OCI-LY1 (cell line): Measurements from ENCODE around the gene OXER1.
"Not testable (repeated sequence)": the region's sequence is repeated elsewhere in the genome, so short reads cannot be mapped to it uniquely, and the experiment has no call there.

Experiments used
- H2AFZ ChIP-seq: fragments of 200-600 bp; sonication (generic), shearing (Covaris generic); 2 replicates; pipeline ENCODE4 v1.6.0; 2014; ENCODE audit warnings: antibody characterized with exemption, mild to moderate bottlenecking, low read length
- H3F3A ChIP-seq: fragments of 200-600 bp; sonication (generic), shearing (Covaris generic); 2 replicates; pipeline ENCODE4 v1.6.0; 2014; ENCODE audit warnings: mild to moderate bottlenecking, antibody characterized with exemption, low read length, moderate library complexity; ENCODE audit not compliant: insufficient read depth
- H3K27ac ChIP-seq: fragments of 200-600 bp; sonication (generic); 2 replicates; pipeline ENCODE4 v1.5.1; 2014; ENCODE audit warnings: low read length, mixed run types, mild to moderate bottlenecking, low read depth; ENCODE audit not compliant: poor library complexity, severe bottlenecking
- H3K27me3 ChIP-seq: fragments of 200-600 bp; sonication (generic); 2 replicates; pipeline ENCODE4 v1.6.0; 2014; ENCODE audit warnings: antibody characterized with exemption, mild to moderate bottlenecking, low read length, moderate library complexity; ENCODE audit not compliant: insufficient read depth
- H3K36me3 ChIP-seq: fragments of 200-600 bp; sonication (generic); 2 replicates; pipeline ENCODE4 v1.6.1; 2014; ENCODE audit warnings: mild to moderate bottlenecking, antibody characterized with exemption, low read length, moderate library complexity, mixed read lengths; ENCODE audit not compliant: insufficient read depth
- H3K4me1 ChIP-seq: fragments of 200-600 bp; sonication (generic); 2 replicates; pipeline ENCODE4 v1.5.1; 2014; ENCODE audit warnings: mild to moderate bottlenecking, low read length, moderate library complexity; ENCODE audit not compliant: insufficient read depth, severe bottlenecking
- H3K4me2 ChIP-seq: fragments of 200-600 bp; sonication (generic), shearing (Covaris generic); 2 replicates; pipeline ENCODE4 v1.6.1; 2014; ENCODE audit warnings: low read length
- H3K4me3 ChIP-seq: fragments of 200-600 bp; sonication (generic); 2 replicates; pipeline ENCODE4 v1.5.1; 2014; ENCODE audit warnings: low read length, low read depth, mild to moderate bottlenecking, mixed read lengths; ENCODE audit not compliant: poor library complexity, severe bottlenecking
- H3K79me2 ChIP-seq: fragments of 200-600 bp; shearing (Covaris generic); 2 replicates; pipeline ENCODE4 v1.6.1; 2016; ENCODE audit warnings: mixed run types, low read length, mixed read lengths; ENCODE audit not compliant: insufficient read depth
- H3K9ac ChIP-seq: fragments of 200-600 bp; sonication (generic), shearing (Covaris generic); 2 replicates; pipeline ENCODE4 v1.6.1; 2014; ENCODE audit warnings: mild to moderate bottlenecking, low read length, mixed read lengths
- H3K9me2 ChIP-seq: fragments of 200-600 bp; sonication (generic), shearing (Covaris generic); 2 replicates; pipeline ENCODE4 v1.6.1; 2014; ENCODE audit warnings: low read depth, mild to moderate bottlenecking, low read length, mixed read lengths
- H3K9me3 ChIP-seq: fragments of 200-600 bp; shearing (Covaris generic); 2 replicates; pipeline ENCODE4 v1.6.1; 2014; ENCODE audit warnings: low read length, mixed read lengths
- H4K20me1 ChIP-seq: fragments of 200-600 bp; sonication (generic), shearing (Covaris generic); 2 replicates; pipeline ENCODE4 v1.6.0; 2016; ENCODE audit warnings: mild to moderate bottlenecking, low read length; ENCODE audit not compliant: insufficient read depth
- EZH2 ChIP-seq: fragments of 200-600 bp; sonication (generic), shearing (Covaris generic); IDR thresholded peaks from 2 replicates; pipeline ENCODE4 v1.8.0; 2017; ENCODE audit warnings: borderline replicate concordance, mixed run types, mild to moderate bottlenecking, antibody characterized with exemption, low read length, moderate library complexity, mixed read lengths
- TF ChIP-seq, protein P1 (sequence below): fragments of 200-600 bp; sonication (generic), shearing (Covaris generic); IDR thresholded peaks from 2 replicates; pipeline ENCODE4 v1.5.1; 2017; ENCODE audit warnings: mild to moderate bottlenecking, antibody characterized with exemption, low read length, moderate library complexity, mixed read lengths

OXER1 gene

DNA sequence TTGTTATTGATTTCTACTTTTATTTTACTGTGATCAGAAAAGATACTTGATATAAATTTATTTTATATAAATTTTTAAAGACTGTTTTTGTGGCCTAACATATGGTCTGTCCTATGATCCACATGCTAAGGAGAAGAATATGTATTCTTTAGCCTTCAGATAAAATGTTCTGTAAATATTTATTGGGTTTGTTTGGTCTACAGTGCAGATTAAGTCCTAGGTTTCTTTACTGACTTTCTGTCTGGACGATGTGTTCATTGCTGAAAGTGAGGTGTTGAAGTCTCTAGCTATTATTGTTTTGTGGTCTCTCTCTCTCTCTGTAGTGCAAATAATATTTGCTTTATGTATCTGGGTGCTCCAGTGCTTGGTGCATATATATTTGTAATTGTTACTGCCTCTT is 30.1 kb downstream of the OXER1 start:
- Histone ChIP-seq H4K20me1 (0 out of 2 replicates have a peak, but pooled peaks cover 2% of the 10 kb centered on the region), H2AFZ (no peak overlapping the region), H3K4me3 (no peak overlapping the region), H3K36me3 (peaks cover 94% of the 10 kb centered on the region), H3K4me2 (no peak overlapping the region), H3K9me2 (no peaks in the 10 kb centered on the region), H3K4me1 (no peaks in the 10 kb centered on the region), H3K9ac (no peak overlapping the region), H3K79me2 (no peaks in the 10 kb centered on the region), H3K27me3 (no peaks in the 10 kb centered on the region), H3K27ac (no peak overlapping the region), H3K9me3 (no peaks in the 10 kb centered on the region), H3F3A (no peaks in the 10 kb centered on the region)
- TF ChIP-seq, protein P1, sequence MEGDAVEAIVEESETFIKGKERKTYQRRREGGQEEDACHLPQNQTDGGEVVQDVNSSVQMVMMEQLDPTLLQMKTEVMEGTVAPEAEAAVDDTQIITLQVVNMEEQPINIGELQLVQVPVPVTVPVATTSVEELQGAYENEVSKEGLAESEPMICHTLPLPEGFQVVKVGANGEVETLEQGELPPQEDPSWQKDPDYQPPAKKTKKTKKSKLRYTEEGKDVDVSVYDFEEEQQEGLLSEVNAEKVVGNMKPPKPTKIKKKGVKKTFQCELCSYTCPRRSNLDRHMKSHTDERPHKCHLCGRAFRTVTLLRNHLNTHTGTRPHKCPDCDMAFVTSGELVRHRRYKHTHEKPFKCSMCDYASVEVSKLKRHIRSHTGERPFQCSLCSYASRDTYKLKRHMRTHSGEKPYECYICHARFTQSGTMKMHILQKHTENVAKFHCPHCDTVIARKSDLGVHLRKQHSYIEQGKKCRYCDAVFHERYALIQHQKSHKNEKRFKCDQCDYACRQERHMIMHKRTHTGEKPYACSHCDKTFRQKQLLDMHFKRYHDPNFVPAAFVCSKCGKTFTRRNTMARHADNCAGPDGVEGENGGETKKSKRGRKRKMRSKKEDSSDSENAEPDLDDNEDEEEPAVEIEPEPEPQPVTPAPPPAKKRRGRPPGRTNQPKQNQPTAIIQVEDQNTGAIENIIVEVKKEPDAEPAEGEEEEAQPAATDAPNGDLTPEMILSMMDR: no peak
- TF ChIP-seq EZH2: no peak

GRCh38 chr2:42731316-42731715 is 32.6 kb downstream of the OXER1 start:
- H3K79me2 ChIP-seq, H2AFZ ChIP-seq, H3K27me3 ChIP-seq, H4K20me1 ChIP-seq, H3F3A ChIP-seq, H3K4me3 ChIP-seq, H3K4me1 ChIP-seq, H3K9ac ChIP-seq, H3K9me3 ChIP-seq, H3K27ac ChIP-seq, H3K4me2 ChIP-seq, H3K9me2 ChIP-seq: not testable (repeated sequence)
- H3K36me3 ChIP-seq: peaks cover 99% of the 10 kb centered on the region

- TF ChIP-seq, protein P1: no peak
- TF ChIP-seq EZH2: no peak
- peaks cover 93% of the 10 kb centered on the region for H3K36me3 ChIP-seq
- no peak overlapping the region for H3K9ac ChIP-seq
- no peaks in the 10 kb centered on the region for H3K4me1 ChIP-seq
- H3K9me3 ChIP-seq: 0 out of 2 replicates have a peak, but pooled peaks cover 3% of the 10 kb centered on the region
- H3K4me2 ChIP-seq: no peak overlapping the region
- H3F3A ChIP-seq: no peaks in the 10 kb centered on the region
- no peak overlapping the region for H2AFZ ChIP-seq
- H3K79me2 ChIP-seq: no peaks in the 10 kb centered on the region
- no peaks in the 10 kb centered on the region for H3K27me3 ChIP-seq
- H3K27ac ChIP-seq: no peak overlapping the region
- H3K4me3 ChIP-seq: no peak overlapping the region
- H4K20me1 ChIP-seq: no peaks in the 10 kb centered on the region
- no peaks in the 10 kb centered on the region for H3K9me2 ChIP-seq
Measured at GRCh38 chr2:42726680-42727079, 37.3 kb downstream of the OXER1 start.

DNA sequence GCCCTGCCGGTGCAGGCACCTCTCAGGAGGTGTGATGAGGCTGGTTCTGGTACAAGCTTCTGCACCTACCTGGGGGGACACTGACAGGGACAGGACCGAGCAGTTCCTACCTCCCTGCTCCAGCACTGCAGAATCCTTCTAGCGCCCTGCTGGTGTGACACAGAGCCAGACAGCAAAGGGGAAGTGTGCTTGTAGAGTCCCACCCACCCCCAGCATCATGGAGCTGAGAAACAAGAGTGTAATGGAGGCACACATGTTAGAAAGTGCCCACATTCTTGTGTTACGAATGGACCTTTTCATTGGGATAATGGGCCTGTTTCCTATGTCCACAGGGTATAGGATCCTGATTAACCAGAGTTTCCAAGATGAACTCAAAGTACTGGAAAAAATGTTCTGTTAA is 38.3 kb downstream of the OXER1 start:
- no peaks in the 10 kb centered on the region for H3F3A ChIP-seq
- H3K9ac ChIP-seq: no peak overlapping the region
- H3K9me2 ChIP-seq: no peaks in the 10 kb centered on the region
- H3K4me3 ChIP-seq: no peak overlapping the region
- no peak for TF ChIP-seq EZH2
- TF ChIP-seq, protein P1: no peak
- no peaks in the 10 kb centered on the region for H3K4me1 ChIP-seq
- peaks cover 84% of the 10 kb centered on the region for H3K36me3 ChIP-seq
- H3K79me2 ChIP-seq: no peaks in the 10 kb centered on the region
- 0 out of 2 replicates have a peak, but pooled peaks cover 3% of the 10 kb centered on the region for H3K9me3 ChIP-seq
- H4K20me1 ChIP-seq: no peaks in the 10 kb centered on the region
- no peak overlapping the region for H2AFZ ChIP-seq
- no peak overlapping the region for H3K4me2 ChIP-seq
- no peak overlapping the region for H3K27ac ChIP-seq
- H3K27me3 ChIP-seq: no peaks in the 10 kb centered on the region
